GM13977 (cell line): ENCODE data around the gene ZSWIM1.

ENCODE experiments used
- DNase-seq: peaks from one replicate; pipeline ENCODE4 v3.0.0; 2012; ENCODE audit warnings: low spot score
- in situ Hi-C: fragments of 300-500 bp; cut with MboI; formaldehyde crosslinking; loops from one replicate; pipeline ENCODE4 v1.12.0; 2022; ENCODE audit warnings: low sequenced_read_pairs, low pct_unique_long_range_greater_than_20kb, mixed read lengths, inconsistent platforms; ENCODE audit not compliant: unreplicated experiment
- TF ChIP-seq, protein P1 (sequence below): IDR thresholded peaks from 2 replicates; pipeline ENCODE4 v1.5.1; 2012; ENCODE audit warnings: mild to moderate bottlenecking, control low read depth; ENCODE audit not compliant: insufficient read depth; ENCODE audit errors: extremely low read depth, missing control alignments

The ZSWIM1 gene

DNA sequence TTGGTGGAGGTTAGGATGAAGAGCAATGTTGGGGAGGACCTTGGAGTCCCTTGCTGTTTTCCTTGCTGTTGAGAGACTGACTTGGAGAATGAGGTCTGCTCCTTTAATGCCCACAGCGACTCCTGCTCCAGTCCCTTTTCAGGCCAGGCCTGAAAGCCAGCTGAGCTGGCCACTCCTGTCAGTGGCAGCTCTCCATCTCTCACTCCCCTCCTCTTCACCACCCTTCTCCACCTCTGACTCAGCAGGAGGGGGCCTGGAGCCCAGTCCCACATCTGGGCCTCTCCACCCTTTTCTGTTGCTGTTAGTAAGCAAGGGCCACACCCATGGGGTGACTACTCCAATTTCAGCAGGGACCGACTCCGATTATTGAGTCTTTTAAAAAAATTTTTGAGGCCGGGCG, 45.2 kb upstream of the ZSWIM1 start:
- TF ChIP-seq, protein P1, sequence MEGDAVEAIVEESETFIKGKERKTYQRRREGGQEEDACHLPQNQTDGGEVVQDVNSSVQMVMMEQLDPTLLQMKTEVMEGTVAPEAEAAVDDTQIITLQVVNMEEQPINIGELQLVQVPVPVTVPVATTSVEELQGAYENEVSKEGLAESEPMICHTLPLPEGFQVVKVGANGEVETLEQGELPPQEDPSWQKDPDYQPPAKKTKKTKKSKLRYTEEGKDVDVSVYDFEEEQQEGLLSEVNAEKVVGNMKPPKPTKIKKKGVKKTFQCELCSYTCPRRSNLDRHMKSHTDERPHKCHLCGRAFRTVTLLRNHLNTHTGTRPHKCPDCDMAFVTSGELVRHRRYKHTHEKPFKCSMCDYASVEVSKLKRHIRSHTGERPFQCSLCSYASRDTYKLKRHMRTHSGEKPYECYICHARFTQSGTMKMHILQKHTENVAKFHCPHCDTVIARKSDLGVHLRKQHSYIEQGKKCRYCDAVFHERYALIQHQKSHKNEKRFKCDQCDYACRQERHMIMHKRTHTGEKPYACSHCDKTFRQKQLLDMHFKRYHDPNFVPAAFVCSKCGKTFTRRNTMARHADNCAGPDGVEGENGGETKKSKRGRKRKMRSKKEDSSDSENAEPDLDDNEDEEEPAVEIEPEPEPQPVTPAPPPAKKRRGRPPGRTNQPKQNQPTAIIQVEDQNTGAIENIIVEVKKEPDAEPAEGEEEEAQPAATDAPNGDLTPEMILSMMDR = no peak
- in situ Hi-C loops = no loop called here
- no peak for DNase-seq

DNA sequence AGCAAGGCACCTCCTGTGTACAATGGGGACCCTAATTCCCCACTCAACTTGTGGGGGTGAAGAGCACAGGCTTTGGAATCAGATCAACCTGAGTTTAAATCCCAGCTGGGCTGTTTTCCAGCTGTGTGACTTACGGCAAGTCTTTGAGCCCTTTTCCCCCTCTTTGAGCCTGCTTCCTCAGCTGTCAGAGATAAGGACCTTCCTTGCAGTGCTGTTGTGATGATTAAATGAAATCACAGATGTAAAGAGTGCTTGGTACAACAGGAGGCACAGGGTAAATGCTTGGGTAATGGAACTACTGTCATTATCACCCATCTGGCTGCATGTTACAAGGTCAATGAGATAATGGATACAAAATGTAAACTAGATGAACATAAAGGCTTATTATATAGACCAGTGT, 44.2 kb upstream of the ZSWIM1 start:
- in situ Hi-C loops = no loop called here
- TF ChIP-seq, protein P1 = no peak
- no peak for DNase-seq

DNA sequence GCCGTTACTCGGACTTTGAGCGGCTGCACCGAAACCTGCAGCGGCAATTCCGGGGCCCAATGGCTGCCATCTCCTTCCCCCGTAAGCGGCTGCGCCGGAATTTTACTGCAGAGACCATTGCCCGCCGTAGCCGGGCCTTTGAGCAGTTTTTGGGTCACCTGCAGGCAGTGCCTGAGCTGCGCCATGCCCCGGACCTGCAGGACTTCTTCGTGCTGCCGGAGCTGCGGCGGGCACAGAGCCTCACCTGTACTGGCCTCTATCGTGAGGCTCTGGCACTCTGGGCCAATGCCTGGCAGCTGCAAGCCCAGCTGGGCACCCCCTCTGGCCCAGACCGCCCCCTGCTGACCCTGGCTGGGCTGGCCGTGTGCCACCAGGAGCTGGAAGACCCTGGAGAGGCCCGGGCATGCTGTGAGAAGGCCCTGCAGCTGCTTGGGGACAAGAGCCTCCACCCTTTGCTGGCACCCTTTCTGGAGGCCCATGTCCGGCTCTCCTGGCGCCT, 40.3 kb upstream of the ZSWIM1 start:
- TF ChIP-seq, protein P1 = no peak
- DNase-seq = no peak
- in situ Hi-C loops = no loop called here

DNA sequence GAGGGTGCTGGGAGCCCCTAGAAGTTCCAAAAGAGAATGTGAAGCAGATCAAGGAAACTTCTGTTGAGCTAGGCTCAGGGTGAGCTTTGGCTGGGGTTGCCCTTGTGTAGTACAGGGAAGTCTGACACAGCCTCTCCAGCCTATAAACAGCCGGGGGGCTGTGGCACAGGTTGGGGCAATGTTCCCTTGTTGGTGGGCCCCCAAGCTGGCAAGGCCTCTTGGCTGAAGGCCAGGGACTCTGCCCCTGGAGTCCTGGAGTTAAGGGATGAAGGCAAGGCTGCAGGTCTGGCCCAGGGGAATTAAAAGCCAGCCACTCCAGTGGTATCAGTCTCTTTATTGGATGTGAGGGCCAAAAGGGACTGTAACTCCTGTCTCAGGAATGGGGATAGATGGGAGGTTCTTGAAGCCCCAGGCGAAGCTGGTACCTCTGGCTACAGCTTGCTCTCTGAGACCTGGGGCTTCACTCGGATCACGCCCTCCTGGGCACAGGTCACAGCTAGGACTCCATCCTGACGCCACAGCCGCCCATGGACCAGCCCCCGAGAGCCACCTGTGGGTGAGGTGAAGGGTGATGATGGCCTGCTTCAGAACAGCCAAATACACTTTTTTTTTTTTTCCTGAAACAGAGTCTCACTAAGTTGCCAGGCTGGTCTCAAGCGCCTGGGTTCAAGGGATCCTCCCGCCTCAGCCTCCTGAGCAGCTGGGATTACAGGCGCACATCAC, 39.5 kb upstream of the ZSWIM1 start:
- no peak for DNase-seq
- in situ Hi-C loops = no loop called here
- TF ChIP-seq, protein P1 = no peak

DNA sequence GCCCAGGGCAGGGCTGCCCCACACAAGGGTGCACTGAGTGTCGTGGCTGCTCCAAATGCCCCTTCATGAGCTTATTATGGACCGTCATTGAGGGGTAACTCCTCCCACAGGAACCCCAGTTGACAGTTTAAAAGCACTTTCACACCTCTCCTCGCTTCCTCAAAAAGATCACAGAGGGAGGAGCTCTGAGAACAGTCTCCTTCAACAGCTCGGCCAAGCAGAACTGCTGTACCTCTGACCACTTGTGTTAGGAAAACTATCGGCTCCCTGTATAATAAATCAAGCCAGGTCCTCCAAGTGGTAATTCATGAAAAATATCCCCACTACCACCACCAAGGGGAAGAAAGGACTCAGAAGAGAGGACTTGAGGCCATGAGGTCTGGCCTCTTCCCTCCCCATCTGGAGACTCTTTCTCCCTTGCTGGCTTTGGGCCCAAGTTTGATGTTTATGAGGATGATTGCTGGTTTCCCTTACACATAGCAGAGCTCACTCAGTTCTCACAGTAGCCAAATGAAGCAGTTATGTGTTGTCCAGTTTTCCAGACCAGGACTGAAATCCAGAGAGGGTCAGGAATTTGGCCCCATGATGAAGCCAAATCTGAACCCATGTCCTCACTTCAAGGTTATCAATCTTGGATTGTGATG, 38.7 kb upstream of the ZSWIM1 start:
- in situ Hi-C loops = no loop called here
- DNase-seq = peak; percentile 67
- TF ChIP-seq, protein P1 = no peak

DNA sequence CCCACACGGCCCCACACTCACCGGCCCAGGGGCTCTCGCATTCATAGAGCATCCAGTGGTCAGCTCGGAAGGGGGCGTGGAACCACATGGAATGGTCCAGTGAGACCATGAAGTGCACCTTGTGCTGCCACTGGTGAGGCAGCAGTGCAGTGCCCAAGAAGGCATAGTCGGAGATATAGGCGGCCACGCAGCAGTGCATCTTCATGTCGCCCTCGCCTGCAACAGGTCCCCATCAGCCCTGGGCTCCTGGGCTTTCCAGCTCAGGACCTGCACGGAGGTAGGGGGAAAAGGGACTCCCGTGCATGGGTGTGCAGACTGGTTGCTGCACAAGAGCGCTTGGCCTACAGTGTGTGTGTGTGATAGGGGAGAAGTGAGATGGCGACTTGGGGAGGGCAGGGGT, 37.5 kb upstream of the ZSWIM1 start:
- TF ChIP-seq, protein P1 = no peak
- in situ Hi-C loops = no loop called here

More for the DNA sequence above, 37.5 kb upstream of the ZSWIM1 start:
- DNase-seq = no peak
